Measurements from ENCODE around the gene ROPN1B. TPM values are rescaled to one million over a fixed set of nuclear protein-coding genes. Genes with fewer than 3 reads are reported as not detected.
A peak's percentile ranks its signal among the peaks of the same experiment; 100 is the strongest.
"Not testable (repeated sequence)": the region's sequence is repeated elsewhere in the genome, so short reads cannot be mapped to it uniquely, and the experiment has no call there.

Gene ROPN1B
- 0.36 TPM in 1 of 2 replicates, not detected in the other for total RNA-seq (2021; fragmentation: NEBNext Ultra II Directional; extraction: Animal tissue kit (Norgen Biotek cat#: 25700))
- 0.09 and 0.30 TPM in 2 replicates for polyA plus RNA-seq (2011; rRNA removed)
- 0.45 TPM for polyA plus RNA-seq (2011; cell fraction: cytosol; rRNA removed)
- 0.37 TPM for polyA plus RNA-seq (2011; cell fraction: nucleus; rRNA removed)
- 0.28 to 0.60 TPM in 2 of 4 replicates, not detected in the others for polyA plus RNA-seq (2012, experiment 1 of 2)
- polyA plus RNA-seq (2012, experiment 2 of 2): not detected
- 0.12 TPM for polyA plus RNA-seq (2013, experiment 1 of 2)
- polyA plus RNA-seq (2013, experiment 2 of 2): 0.09 TPM
- polyA minus RNA-seq (2011; rRNA and poly(A)+ RNA removed): not detected in 2 replicates
- polyA minus RNA-seq (2011; cell fraction: cytosol; rRNA and poly(A)+ RNA removed): not detected
- polyA minus RNA-seq (2011; cell fraction: nucleus; rRNA and poly(A)+ RNA removed): not detected
- long read RNA-seq, experiment 1: 0 reads
- long read RNA-seq, experiment 2: 0 reads

DNA sequence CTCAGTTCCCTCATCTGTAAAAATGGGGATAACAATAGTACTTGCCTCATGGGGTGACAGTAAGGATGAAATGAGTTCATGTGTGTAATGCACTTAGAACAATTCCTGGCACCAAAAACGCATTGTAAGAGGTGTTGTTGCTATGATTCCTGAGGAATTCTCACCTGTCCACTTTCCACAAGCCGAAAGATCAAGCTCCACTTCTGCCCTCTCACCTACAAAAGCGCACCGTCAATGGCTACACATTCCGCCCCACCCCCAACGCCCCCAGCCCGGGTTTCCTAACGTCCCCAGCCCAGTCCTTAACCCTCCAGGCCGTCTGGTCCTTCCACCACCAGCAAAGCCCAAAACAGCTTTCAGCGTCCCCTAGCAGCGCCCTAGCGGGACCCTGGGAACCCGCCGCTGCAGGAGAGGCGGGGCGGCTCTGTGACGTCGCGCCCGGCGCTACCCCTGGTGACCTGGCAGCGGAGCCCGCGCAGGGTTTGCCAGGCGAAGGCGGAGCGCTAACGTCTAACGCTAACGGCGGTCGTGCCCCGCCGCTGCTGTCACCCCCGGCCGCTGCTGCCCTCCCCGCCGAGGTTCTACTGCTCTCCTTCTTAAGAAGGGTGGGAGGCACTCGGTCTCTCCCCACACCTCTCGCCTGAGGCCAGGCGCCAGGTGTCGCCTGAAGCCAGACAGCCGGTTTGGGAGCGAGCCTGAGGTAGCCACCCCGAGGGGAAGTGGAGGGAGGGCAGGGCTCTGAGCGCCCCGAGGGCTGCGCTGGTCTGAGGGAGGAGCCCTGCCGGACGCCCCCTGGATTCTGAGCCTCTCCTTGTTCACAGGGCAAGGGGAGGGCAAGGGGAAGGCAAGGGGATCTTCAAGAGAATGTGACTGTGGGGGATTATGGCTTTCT, at the start of gene ROPN1B:
TSS of gene ROPN1B (plus strand) at position 478 of the 892 bp plus-strand sequence. CDS start 2,877 bp downstream, outside the sequence.
- H3K23ac ChIP-seq (ENCODE audit: insufficient read length); H2BK20ac ChIP-seq (ENCODE audit: low read length); H4K20me1 ChIP-seq (replicated peaks in 1 of 2; ENCODE audit: control insufficient read depth in 1 of 2, insufficient read depth in 2 of 2, low read length in 2 of 2); H3K79me1 ChIP-seq (ENCODE audit: low read depth, low read length); H2AFZ ChIP-seq (ENCODE audit: low read length); H3K9me3 ChIP-seq (ENCODE audit: insufficient read depth in 2 of 2, low read depth in 1 of 2, low read length in 1 of 2); H3K27me3 ChIP-seq (replicated peaks in 1 of 4; ENCODE audit: control insufficient read depth in 3 of 4, extremely low read depth in 1 of 4, insufficient read depth in 3 of 4, low read length in 3 of 4); H2AK5ac ChIP-seq (ENCODE audit: low read depth, low read length); DNase-seq (ENCODE audit: low read depth in 1 of 2, low spot score in 2 of 2); H3K9ac ChIP-seq (replicated peaks in 1 of 4; ENCODE audit: extremely low read depth in 1 of 4, low read depth in 3 of 4, low read length in 3 of 4); POLR2A ChIA-PET (ENCODE audit: partially characterized antibody); H3K36me3 ChIP-seq (ENCODE audit: control insufficient read depth in 2 of 4, insufficient read depth in 4 of 4, low read length in 3 of 4); H3K4me1 ChIP-seq (replicated peaks in 1 of 4; ENCODE audit: control insufficient read depth in 3 of 4, insufficient read depth in 4 of 4, low read length in 3 of 4); H3K79me2 ChIP-seq (ENCODE audit: control insufficient read depth in 1 of 2, insufficient read depth in 2 of 2, low read length in 2 of 2); H3K14ac ChIP-seq (ENCODE audit: insufficient read length); H3K27ac ChIP-seq (ENCODE audit: low read depth, low read length); H3K4me3 ChIP-seq (ENCODE audit: extremely low read depth in 1 of 4, insufficient read depth in 2 of 4, low read depth in 3 of 4, low read length in 4 of 4); H3K18ac ChIP-seq (ENCODE audit: extremely low read depth, low read length); H4K5ac ChIP-seq (ENCODE audit: insufficient read length, low read depth, low read length); H3K56ac ChIP-seq (replicated peaks; ENCODE audit: insufficient read length, low read depth, low read length); H2BK5ac ChIP-seq (ENCODE audit: low read depth, low read length); H2BK120ac ChIP-seq (replicated peaks; ENCODE audit: low read depth, low read length); H3K4ac ChIP-seq (replicated peaks; ENCODE audit: insufficient read length, low read depth, low read length); H3K4me2 ChIP-seq (ENCODE audit: insufficient read depth in 1 of 2, low read depth in 2 of 2, low read length in 2 of 2); CTCF ChIA-PET (ENCODE audit: partially characterized antibody); H2BK15ac ChIP-seq (ENCODE audit: low read length); H2BK12ac ChIP-seq (ENCODE audit: low read depth, low read length); H3K23me2 ChIP-seq (ENCODE audit: low read depth, low read length); H4K8ac ChIP-seq (ENCODE audit: extremely low read depth, insufficient read depth, low read length); H4K91ac ChIP-seq (replicated peaks; ENCODE audit: insufficient read length, low read length): not testable (repeated sequence)
- FAIRE-seq: peak; percentile 55
- WGBS, 2 experiments (ENCODE audit: extremely low coverage in 1 of 2, insufficient coverage in 1 of 2, insufficient read length in 1 of 2, insufficient replicate concordance in 2 of 2, low coverage in 1 of 2, low lambda C conversion rate in 2 of 2, missing lambda C conversion rate in 1 of 2): 53% methylated on average over 2 of the region's 50 CpGs; no CpG with 5 or more reads in 1 of the 2 experiments
